B cell (primary cell): ENCODE measurements around the gene CYP4F22. TPM values are rescaled to one million over a fixed set of nuclear protein-coding genes. Genes with fewer than 3 reads are reported as not detected.

ENCODE experiments used
- ATAC-seq: fragments of 200-7000 bp; cut with Tn5 transposase; one replicate; pipeline ENCODE4 v1.10.0; 2021; ENCODE audit warnings: low read depth, mild to moderate bottlenecking, moderate number of reproducible peaks, moderate library complexity
- CTCF ChIA-PET: fragments of 350-600 bp; sonication (Branson Sonifier 250); formaldehyde crosslinking; loops from one replicate; lab custom pipeline; 2021; ENCODE audit warnings: antibody characterized with exemption, inconsistent platforms; lab: Charles Lee
- POLR2A ChIA-PET: fragments of 350-600 bp; sonication (Branson Sonifier 250); formaldehyde crosslinking; loops from one replicate; lab custom pipeline; 2021; ENCODE audit warnings: antibody characterized with exemption; lab: Charles Lee
- DNase-seq: peaks from one replicate; pipeline ENCODE4 v3.0.0; 2013
- H2AFZ ChIP-seq: 2 replicates; pipeline ENCODE4 v1.6.1; 2012; ENCODE audit warnings: mild to moderate bottlenecking, low read depth, low read length; ENCODE audit not compliant: insufficient read depth, poor library complexity, severe bottlenecking
- H3K27ac ChIP-seq, 2 donors: 1 replicate in 1 of 2; 2 replicates in 1 of 2; pipeline ENCODE4 v1.5.1; 2012 to 2013; ENCODE audit warnings: low read length in 2 of 2, mild to moderate bottlenecking in 2 of 2, moderate library complexity in 1 of 2
- H3K27me3 ChIP-seq, 4 experiments: fragments of 200-600 bp in 1 of 4; sonication (generic) in 1 of 4; replicated peaks in 1 of 4; 1 replicate in 2 of 4; 2 replicates in 2 of 4; pipeline versions ENCODE4 v1.6.1 to v1.7.0; 2013 to 2016; ENCODE audit warnings: low read length in 3 of 4, mild to moderate bottlenecking in 2 of 4, mixed read lengths in 1 of 4, moderate library complexity in 1 of 4; ENCODE audit not compliant: insufficient read depth in 4 of 4, control insufficient read depth in 3 of 4; ENCODE audit errors: control extremely low read depth in 1 of 4
- H3K36me3 ChIP-seq, 2 experiments: replicated peaks in 1 of 2; 1 replicate in 1 of 2; 2 replicates in 1 of 2; pipeline versions ENCODE4 v1.6.1 to v1.7.1; 2013; ENCODE audit warnings: low read length in 1 of 2; ENCODE audit not compliant: insufficient read depth in 2 of 2, control insufficient read depth in 1 of 2; ENCODE audit errors: control extremely low read depth in 1 of 2, extremely low read depth in 1 of 2
- H3K4me1 ChIP-seq, 2 donors: fragments of 200-600 bp in 1 of 2; sonication (generic) in 1 of 2; 1 replicate in 1 of 2; 2 replicates in 1 of 2; pipeline versions ENCODE4 v1.5.1 to v1.6.1; 2013 to 2017; ENCODE audit warnings: low read length in 2 of 2; ENCODE audit not compliant: control insufficient read depth in 2 of 2, insufficient read depth in 2 of 2
- H3K4me2 ChIP-seq: replicated peaks from 2 replicates; pipeline ENCODE3; 2012; ENCODE audit warnings: mild to moderate bottlenecking, low read depth, low read length; ENCODE audit not compliant: poor library complexity, severe bottlenecking
- H3K4me3 ChIP-seq, 5 experiments: fragments of 200-600 bp in 1 of 5; sonication (generic) in 1 of 5; 1 replicate in 3 of 5; 2 replicates in 2 of 5; pipeline versions ENCODE4 v1.5.1 to v1.7.0; 2011 to 2016; ENCODE audit warnings: low read length in 4 of 5, mild to moderate bottlenecking in 4 of 5, low read depth in 2 of 5, control low read depth in 1 of 5, moderate library complexity in 1 of 5; ENCODE audit not compliant: insufficient read depth in 1 of 5; ENCODE audit errors: control extremely low read depth in 1 of 5, extremely low read depth in 1 of 5
- H3K79me2 ChIP-seq: fragments of 200-600 bp; sonication (generic); one replicate; pipeline ENCODE4 v1.6.0; 2016; ENCODE audit warnings: low read length; ENCODE audit not compliant: control insufficient read depth, insufficient read depth
- H3K9ac ChIP-seq: fragments of 200-600 bp; sonication (generic); 2 replicates; pipeline ENCODE4 v1.6.1; 2017; ENCODE audit warnings: mild to moderate bottlenecking, low read length, moderate library complexity
- H3K9me3 ChIP-seq, 3 donors: one replicate each; pipeline versions ENCODE4 v1.6.1 to v1.7.1; 2013; ENCODE audit warnings: low read length in 2 of 3; ENCODE audit not compliant: control insufficient read depth in 2 of 3, insufficient read depth in 1 of 3; ENCODE audit errors: control extremely low read depth in 1 of 3
- H4K20me1 ChIP-seq: 2 replicates; pipeline ENCODE4 v1.6.0; 2012; ENCODE audit warnings: mild to moderate bottlenecking, low read length; ENCODE audit not compliant: insufficient read depth, control insufficient read depth, poor library complexity, severe bottlenecking
- H3K27ac Mint-ChIP-seq: one replicate; pipeline ENCODE4 v1.8.0; 2021; ENCODE audit warnings: mixed read lengths
- H3K27me3 Mint-ChIP-seq: one replicate; pipeline ENCODE4 v1.8.0; 2021; ENCODE audit warnings: mixed read lengths
- H3K4me1 Mint-ChIP-seq: one replicate; pipeline ENCODE4 v1.8.0; 2021; ENCODE audit warnings: mixed read lengths
- H3K4me3 Mint-ChIP-seq: one replicate; pipeline ENCODE4 v1.8.0; 2021; ENCODE audit warnings: mixed read lengths
- H3K9me3 Mint-ChIP-seq: one replicate; pipeline ENCODE4 v1.8.0; 2022; ENCODE audit warnings: mixed read lengths; ENCODE audit not compliant: insufficient read depth
- EZH2 ChIP-seq: IDR thresholded peaks from 2 replicates; pipeline ENCODE4 v1.6.1; 2012; ENCODE audit warnings: borderline replicate concordance, low read depth, mild to moderate bottlenecking, moderate library complexity, low read length; ENCODE audit not compliant: insufficient read depth, poor library complexity, severe bottlenecking
- WGBS: methylation state at CpG from one replicate; pipeline ENCODE4 v1.1.5; 2013; ENCODE audit warnings: missing lambda C conversion rate; ENCODE audit not compliant: insufficient coverage; 5-methylcytosine and 5-hydroxymethylcytosine counted together
- intact Hi-C: fragments of 100-400 bp; cut with micrococcal nuclease; formaldehyde crosslinking; loops from one replicate; pipeline ENCODE4 v1.10.0; 2022
- polyA plus RNA-seq: library from polyadenylated mRNA; depleted of rRNA; stranded (reverse); fragments of >200 nt; gene quantifications from 2 replicates; pipeline ENCODE4 v1.2.3, GENCODE V29; 2012
- total RNA-seq, 2 donors: library from RNA; stranded (reverse); fragments of 120-200 nt in 1 of 2; gene quantifications; 1 replicate in 1 of 2; 2 replicates in 1 of 2; pipeline versions ENCODE4 v1.2.3 to v1.2.4, GENCODE V29; 2013 to 2022
- TF ChIP-seq, protein P1 (sequence below): fragments of 200-600 bp; IDR thresholded peaks from one replicate; pipeline ENCODE4 v1.8.0; 2022; ENCODE audit warnings: antibody characterized with exemption, mild to moderate bottlenecking

Gene CYP4F22
- total and polyA plus RNA-seq, 2 donors (not counting 1 experiment from before 2014, with no cell fraction given): 0.03 TPM; not detected in 1

- H2AFZ ChIP-seq: peak overlapping the region; percentile 38
- peaks cover 38% of the 10 kb centered on the region for H3K4me1 Mint-ChIP-seq
- CTCF ChIA-PET: interaction anchor here (1.9 kb wide), 1 partner anchor 86 kb away, joined by 5 read pairs; no protein-coding TSS in a partner anchor
These were observed 39.4 kb upstream of the CYP4F22 start for GRCh38 chr19:15468675-15469512.

More at GRCh38 chr19:15468675-15469512, 39.4 kb upstream of the CYP4F22 start:
- Histone ChIP-seq H3K36me3 (no peaks in the 10 kb centered on the region), H3K9ac (peak overlapping the region; percentile 49), H4K20me1 (no peaks in the 10 kb centered on the region), H3K27me3 (peaks cover 0 to 24% (median 8%) of the 10 kb centered on the region in 4 experiments), H3K4me1 (peaks cover 29 to 37% of the 10 kb centered on the region in 2 donors), H3K79me2 (peaks cover 36% of the 10 kb centered on the region), H3K27ac (no peak overlapping the region), H3K4me3 (peak overlapping the region in 2 of 5 experiments; percentile 38 to 44), H3K4me2 (peak overlapping the region; percentile 84), H3K9me3 (peaks cover 0 to 8% (median 0%) of the 10 kb centered on the region in 3 donors)
- POLR2A ChIA-PET: no interaction called here
- Mint-ChIP-seq H3K27me3 (peaks cover 23% of the 10 kb centered on the region), H3K4me3 (peak overlapping the region; percentile 82), H3K27ac (peak overlapping the region; percentile 61), H3K9me3 (no peaks in the 10 kb centered on the region)
- ATAC-seq (no peak), DNase-seq (no peak)
- WGBS: 50% methylated on average over 12 of the region's 12 CpGs
- no peak for TF ChIP-seq EZH2
- TF ChIP-seq, protein P1, sequence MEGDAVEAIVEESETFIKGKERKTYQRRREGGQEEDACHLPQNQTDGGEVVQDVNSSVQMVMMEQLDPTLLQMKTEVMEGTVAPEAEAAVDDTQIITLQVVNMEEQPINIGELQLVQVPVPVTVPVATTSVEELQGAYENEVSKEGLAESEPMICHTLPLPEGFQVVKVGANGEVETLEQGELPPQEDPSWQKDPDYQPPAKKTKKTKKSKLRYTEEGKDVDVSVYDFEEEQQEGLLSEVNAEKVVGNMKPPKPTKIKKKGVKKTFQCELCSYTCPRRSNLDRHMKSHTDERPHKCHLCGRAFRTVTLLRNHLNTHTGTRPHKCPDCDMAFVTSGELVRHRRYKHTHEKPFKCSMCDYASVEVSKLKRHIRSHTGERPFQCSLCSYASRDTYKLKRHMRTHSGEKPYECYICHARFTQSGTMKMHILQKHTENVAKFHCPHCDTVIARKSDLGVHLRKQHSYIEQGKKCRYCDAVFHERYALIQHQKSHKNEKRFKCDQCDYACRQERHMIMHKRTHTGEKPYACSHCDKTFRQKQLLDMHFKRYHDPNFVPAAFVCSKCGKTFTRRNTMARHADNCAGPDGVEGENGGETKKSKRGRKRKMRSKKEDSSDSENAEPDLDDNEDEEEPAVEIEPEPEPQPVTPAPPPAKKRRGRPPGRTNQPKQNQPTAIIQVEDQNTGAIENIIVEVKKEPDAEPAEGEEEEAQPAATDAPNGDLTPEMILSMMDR: no peak
- intact Hi-C loops: no loop called here
